ENCODE measurements around the gene PCIF1. TPM values are rescaled to one million over a fixed set of nuclear protein-coding genes. Genes with fewer than 3 reads are reported as not detected.

Gene PCIF1
- total and polyA plus RNA-seq, 9 of the 15 experiments (the other 6 are each of a cell fraction or from before 2014, with no cell fraction given): 5.8 to 29.4 (median 11.3) TPM

GRCh38 chr20:45935416-45936046, 1.0 kb downstream of the PCIF1 start (continued):
- no peak for TF ChIP-seq NFIX (CRISPR knock-in tag; IDR thresholded peaks at IDR 0.05; ENCODE audit: low read depth)
- no peak for TF ChIP-seq GTF2B (IDR thresholded peaks at IDR 0.05; ENCODE audit: extremely low read depth, insufficient read length)
- TF ChIP-seq NUFIP1 (IDR thresholded peaks at IDR 0.05; ENCODE audit: partially characterized antibody): no peak
- TF ChIP-seq DPF2 (IDR thresholded peaks at IDR 0.05): peak; percentile 90
- no peak for TF ChIP-seq VEZF1 (CRISPR knock-in tag; IDR thresholded peaks at IDR 0.05)
- no peak for TF ChIP-seq SIN3B (IDR thresholded peaks at IDR 0.05; ENCODE audit: low read depth)
- peak; percentile 86 for TF ChIP-seq NBN (IDR thresholded peaks at IDR 0.05; ENCODE audit: low read depth)
- TF ChIP-seq TBL1XR1 (IDR thresholded peaks at IDR 0.05; ENCODE audit: low read length in 2 of 2): peak; percentile 38 to 98; a peak in 2 of 4 replicates
- TF ChIP-seq ZNF239 (CRISPR knock-in tag; IDR thresholded peaks at IDR 0.05): no peak
- no peak for TF ChIP-seq RB1 (IDR thresholded peaks at IDR 0.05; ENCODE audit: low read depth)
- TF ChIP-seq, protein P1, sequence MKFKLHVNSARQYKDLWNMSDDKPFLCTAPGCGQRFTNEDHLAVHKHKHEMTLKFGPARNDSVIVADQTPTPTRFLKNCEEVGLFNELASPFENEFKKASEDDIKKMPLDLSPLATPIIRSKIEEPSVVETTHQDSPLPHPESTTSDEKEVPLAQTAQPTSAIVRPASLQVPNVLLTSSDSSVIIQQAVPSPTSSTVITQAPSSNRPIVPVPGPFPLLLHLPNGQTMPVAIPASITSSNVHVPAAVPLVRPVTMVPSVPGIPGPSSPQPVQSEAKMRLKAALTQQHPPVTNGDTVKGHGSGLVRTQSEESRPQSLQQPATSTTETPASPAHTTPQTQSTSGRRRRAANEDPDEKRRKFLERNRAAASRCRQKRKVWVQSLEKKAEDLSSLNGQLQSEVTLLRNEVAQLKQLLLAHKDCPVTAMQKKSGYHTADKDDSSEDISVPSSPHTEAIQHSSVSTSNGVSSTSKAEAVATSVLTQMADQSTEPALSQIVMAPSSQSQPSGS (CRISPR knock-in tag; IDR thresholded peaks at IDR 0.05): no peak
- peak; percentile 50 for TF ChIP-seq PHF20 (IDR thresholded peaks at IDR 0.05; ENCODE audit: partially characterized antibody)
- TF ChIP-seq, protein P2, sequence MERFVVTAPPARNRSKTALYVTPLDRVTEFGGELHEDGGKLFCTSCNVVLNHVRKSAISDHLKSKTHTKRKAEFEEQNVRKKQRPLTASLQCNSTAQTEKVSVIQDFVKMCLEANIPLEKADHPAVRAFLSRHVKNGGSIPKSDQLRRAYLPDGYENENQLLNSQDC (CRISPR knock-in tag; IDR thresholded peaks at IDR 0.05): no peak
- TF ChIP-seq, protein P3, sequence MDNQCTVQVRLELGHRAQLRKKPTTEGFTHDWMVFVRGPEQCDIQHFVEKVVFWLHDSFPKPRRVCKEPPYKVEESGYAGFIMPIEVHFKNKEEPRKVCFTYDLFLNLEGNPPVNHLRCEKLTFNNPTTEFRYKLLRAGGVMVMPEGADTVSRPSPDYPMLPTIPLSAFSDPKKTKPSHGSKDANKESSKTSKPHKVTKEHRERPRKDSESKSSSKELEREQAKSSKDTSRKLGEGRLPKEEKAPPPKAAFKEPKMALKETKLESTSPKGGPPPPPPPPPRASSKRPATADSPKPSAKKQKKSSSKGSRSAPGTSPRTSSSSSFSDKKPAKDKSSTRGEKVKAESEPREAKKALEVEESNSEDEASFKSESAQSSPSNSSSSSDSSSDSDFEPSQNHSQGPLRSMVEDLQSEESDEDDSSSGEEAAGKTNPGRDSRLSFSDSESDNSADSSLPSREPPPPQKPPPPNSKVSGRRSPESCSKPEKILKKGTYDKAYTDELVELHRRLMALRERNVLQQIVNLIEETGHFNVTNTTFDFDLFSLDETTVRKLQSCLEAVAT (IDR thresholded peaks at IDR 0.05): peak in 1 of 2 experiments; percentile 97; a peak in 2 of 4 replicates
- TF ChIP-seq FOS (IDR thresholded peaks at IDR 0.05; ENCODE audit: extremely low read depth, insufficient read length): no peak
- 0 out of 2 replicates have a peak, but pooled peaks have one; percentile 48 for TF ChIP-seq MEF2D (tag; conservative IDR thresholded peaks at IDR 0.05; ENCODE audit: low read depth)
- peak; percentile 87 for TF ChIP-seq FOSL1 (tag; conservative IDR thresholded peaks at IDR 0.05)
- TF ChIP-seq, protein P4, sequence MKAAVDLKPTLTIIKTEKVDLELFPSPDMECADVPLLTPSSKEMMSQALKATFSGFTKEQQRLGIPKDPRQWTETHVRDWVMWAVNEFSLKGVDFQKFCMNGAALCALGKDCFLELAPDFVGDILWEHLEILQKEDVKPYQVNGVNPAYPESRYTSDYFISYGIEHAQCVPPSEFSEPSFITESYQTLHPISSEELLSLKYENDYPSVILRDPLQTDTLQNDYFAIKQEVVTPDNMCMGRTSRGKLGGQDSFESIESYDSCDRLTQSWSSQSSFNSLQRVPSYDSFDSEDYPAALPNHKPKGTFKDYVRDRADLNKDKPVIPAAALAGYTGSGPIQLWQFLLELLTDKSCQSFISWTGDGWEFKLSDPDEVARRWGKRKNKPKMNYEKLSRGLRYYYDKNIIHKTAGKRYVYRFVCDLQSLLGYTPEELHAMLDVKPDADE (conservative IDR thresholded peaks at IDR 0.05; ENCODE audit: control insufficient read depth, low read depth, low read length): no peak
- no peak for TF ChIP-seq POLR2H (tag; IDR thresholded peaks at IDR 0.05; ENCODE audit: low read depth)
- TF ChIP-seq ZNF507 (tag; conservative IDR thresholded peaks at IDR 0.05): no peak
- TF ChIP-seq IFI16 (CRISPR knock-in tag; IDR thresholded peaks at IDR 0.05): no peak

All from K562 (cell line).